ENCODE measurements around the gene CCL15. TPM values are rescaled to one million over a fixed set of nuclear protein-coding genes. Genes with fewer than 3 reads are reported as not detected.
"Not testable (repeated sequence)": the region's sequence is repeated elsewhere in the genome, so short reads cannot be mapped to it uniquely, and the experiment has no call there.

Gene CCL15
- total RNA-seq, 6 experiments from 2014 or later = 11.0 to 19.2 (median 16.2) TPM

DNA sequence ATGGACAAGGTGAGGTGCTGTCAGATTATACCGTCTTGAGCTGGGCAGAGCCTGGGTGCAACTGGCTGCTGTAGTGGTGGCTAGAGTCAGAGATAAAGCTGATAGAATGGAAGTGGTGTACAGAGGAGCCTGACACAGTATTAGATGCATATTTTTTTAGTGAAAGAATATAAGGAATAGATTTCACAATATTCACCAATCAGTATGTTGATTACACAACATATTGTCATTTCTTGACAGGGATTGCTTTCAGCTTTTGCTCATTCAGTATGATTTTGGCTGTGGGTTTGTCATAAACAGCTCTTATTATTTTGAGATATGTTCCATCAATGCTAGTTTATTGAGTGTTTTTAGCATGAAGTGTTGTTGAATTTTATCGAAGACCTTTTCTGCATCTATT lies 18.1 kb upstream of the CCL15 start:
- intact Hi-C loops (cut with DNase I) = loop anchor here in 1 of 2 donors (10.0 kb wide), 1 partner anchor 45 kb away; the partner anchor contains the start of gene CCL18
- Histone ChIP-seq H3K4me1 (no peaks in the 10 kb centered on the region), H3K27ac (no peak overlapping the region), H3K9me3 (no peaks in the 10 kb centered on the region), H3K27me3 (no peaks in the 10 kb centered on the region), H3K4me3 (no peak overlapping the region), H3K36me3 (no peaks in the 10 kb centered on the region)
- ATAC-seq (no peak), DNase-seq (no peak)
- WGBS (ENCODE audit: insufficient coverage, low coverage, low lambda C conversion rate, missing lambda C conversion rate) = 93% methylated on average over 2 of the region's 2 CpGs
- TF ChIP-seq, protein P1, sequence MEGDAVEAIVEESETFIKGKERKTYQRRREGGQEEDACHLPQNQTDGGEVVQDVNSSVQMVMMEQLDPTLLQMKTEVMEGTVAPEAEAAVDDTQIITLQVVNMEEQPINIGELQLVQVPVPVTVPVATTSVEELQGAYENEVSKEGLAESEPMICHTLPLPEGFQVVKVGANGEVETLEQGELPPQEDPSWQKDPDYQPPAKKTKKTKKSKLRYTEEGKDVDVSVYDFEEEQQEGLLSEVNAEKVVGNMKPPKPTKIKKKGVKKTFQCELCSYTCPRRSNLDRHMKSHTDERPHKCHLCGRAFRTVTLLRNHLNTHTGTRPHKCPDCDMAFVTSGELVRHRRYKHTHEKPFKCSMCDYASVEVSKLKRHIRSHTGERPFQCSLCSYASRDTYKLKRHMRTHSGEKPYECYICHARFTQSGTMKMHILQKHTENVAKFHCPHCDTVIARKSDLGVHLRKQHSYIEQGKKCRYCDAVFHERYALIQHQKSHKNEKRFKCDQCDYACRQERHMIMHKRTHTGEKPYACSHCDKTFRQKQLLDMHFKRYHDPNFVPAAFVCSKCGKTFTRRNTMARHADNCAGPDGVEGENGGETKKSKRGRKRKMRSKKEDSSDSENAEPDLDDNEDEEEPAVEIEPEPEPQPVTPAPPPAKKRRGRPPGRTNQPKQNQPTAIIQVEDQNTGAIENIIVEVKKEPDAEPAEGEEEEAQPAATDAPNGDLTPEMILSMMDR (IDR thresholded peaks at IDR 0.05) = no peak
- no peak for TF ChIP-seq POLR2A (IDR thresholded peaks at IDR 0.05)

DNA sequence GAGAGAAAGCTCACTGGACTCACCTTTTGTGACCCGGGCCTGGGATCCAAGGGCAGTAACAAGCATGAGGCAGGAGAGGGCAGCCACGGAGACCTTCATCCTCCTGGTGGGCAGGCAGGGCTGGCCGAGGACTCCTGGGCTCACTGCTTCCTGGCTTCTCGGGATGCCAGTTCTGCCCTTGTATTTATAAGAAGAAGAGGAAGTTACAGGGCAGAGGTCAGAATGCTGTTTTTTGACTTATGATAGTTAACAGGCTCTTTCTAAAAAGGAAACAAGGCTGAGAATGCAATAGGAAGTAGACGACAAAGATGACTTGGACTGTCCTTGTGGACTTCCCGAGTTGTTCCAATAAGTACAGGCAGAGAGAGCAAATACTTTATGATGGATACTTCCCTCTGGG lies 16.4 kb upstream of the CCL15 start, which contains the start of gene CCL23:
Gene CCL23, minus strand, starts transcription at position 174 of the 400 bp plus-strand sequence. Its CDS starts 75 bp downstream, at position 99.
- TF ChIP-seq, protein P1 (IDR thresholded peaks at IDR 0.05) = no peak
- TF ChIP-seq POLR2A (IDR thresholded peaks at IDR 0.05) = no peak
- peak within 1 kb of the TSS in 2 of 3 donors; percentile 19 to 46 for H3K27ac ChIP-seq
- H3K9me3 ChIP-seq = no peaks in the 10 kb centered on the region
- intact Hi-C loops (cut with DNase I) = loop anchor here in 1 of 2 donors (10.0 kb wide), 1 partner anchor 47 kb away; the partner anchor contains the start of gene CCL18
- no peaks in the 10 kb centered on the region for H3K27me3 ChIP-seq
- 47% methylated on average over 4 of the region's 6 CpGs for WGBS (ENCODE audit: insufficient coverage, low coverage, low lambda C conversion rate, missing lambda C conversion rate)
- H3K4me1 ChIP-seq = no peaks in the 10 kb centered on the region
- H3K4me3 ChIP-seq = no peak within 1 kb of the TSS
- H3K36me3 ChIP-seq = no peaks in the 10 kb centered on the region
- DNase-seq = no peak
- peak; percentile 63 to 73 (median 70) for ATAC-seq

DNA sequence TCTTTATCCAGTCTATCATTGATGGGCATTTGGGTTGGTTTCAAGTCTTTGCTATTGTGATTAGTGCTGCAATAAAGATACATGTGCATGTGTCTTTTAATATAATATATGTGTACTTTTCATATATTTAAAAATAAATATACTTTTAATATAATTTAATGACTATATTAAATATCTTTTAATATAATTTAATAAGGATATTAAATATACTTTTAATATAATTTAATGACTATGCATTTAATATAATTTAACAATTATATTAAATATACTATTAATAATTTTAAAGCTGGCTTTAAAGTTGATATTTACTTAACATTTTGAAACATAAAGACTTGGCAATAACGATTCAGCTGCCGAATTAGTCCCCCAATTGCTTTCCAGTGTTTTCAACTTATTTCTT lies 15.2 kb upstream of the CCL15 start:
- 84% methylated on average over 2 of the region's 2 CpGs for WGBS (ENCODE audit: insufficient coverage, low coverage, low lambda C conversion rate, missing lambda C conversion rate)
- intact Hi-C loops (cut with DNase I) = loop anchor here in 1 of 2 donors (10.0 kb wide), 1 partner anchor 48 kb away; the partner anchor contains the start of gene CCL18

DNA sequence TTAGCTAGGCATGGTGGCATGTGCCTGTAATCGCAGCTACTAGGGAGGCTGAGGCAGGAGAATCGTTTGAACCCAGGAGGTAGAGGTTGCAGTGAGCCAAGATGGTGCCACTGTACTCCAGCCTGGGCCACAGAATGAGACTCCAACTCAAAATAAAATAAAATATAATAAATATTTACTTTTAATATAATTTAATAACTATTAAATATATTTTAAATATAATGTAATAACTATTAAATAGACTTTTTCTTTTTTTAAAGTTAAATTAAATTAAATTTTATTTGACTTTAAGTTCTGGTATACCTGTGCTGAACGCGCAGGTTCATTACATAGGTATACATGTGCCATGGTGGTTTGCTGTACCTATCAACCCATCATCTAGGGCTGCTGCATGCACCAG lies 14.5 kb upstream of the CCL15 start:
- intact Hi-C loops (cut with DNase I) = loop anchor here in 1 of 2 donors (10.0 kb wide), 1 partner anchor 49 kb away; the partner anchor contains the start of gene CCL18
- H3K4me1 ChIP-seq, H3K36me3 ChIP-seq, H3K4me3 ChIP-seq, ATAC-seq, H3K27ac ChIP-seq, H3K9me3 ChIP-seq, H3K27me3 ChIP-seq, DNase-seq: not testable (repeated sequence)
- 98% methylated on average over 4 of the region's 4 CpGs for WGBS (ENCODE audit: insufficient coverage, low coverage, low lambda C conversion rate, missing lambda C conversion rate)

More for the DNA sequence above, 15.2 kb upstream of the CCL15 start:
- DNase-seq (no peak), ATAC-seq (no peak)
- no peaks in the 10 kb centered on the region for H3K27me3 ChIP-seq
- no peaks in the 10 kb centered on the region for H3K36me3 ChIP-seq
- no peaks in the 10 kb centered on the region for H3K9me3 ChIP-seq
- no peak overlapping the region for H3K4me3 ChIP-seq
- TF ChIP-seq POLR2A (IDR thresholded peaks at IDR 0.05) = no peak
- TF ChIP-seq, protein P1 (IDR thresholded peaks at IDR 0.05) = no peak
- no peak overlapping the region for H3K27ac ChIP-seq
- no peaks in the 10 kb centered on the region for H3K4me1 ChIP-seq

DNA sequence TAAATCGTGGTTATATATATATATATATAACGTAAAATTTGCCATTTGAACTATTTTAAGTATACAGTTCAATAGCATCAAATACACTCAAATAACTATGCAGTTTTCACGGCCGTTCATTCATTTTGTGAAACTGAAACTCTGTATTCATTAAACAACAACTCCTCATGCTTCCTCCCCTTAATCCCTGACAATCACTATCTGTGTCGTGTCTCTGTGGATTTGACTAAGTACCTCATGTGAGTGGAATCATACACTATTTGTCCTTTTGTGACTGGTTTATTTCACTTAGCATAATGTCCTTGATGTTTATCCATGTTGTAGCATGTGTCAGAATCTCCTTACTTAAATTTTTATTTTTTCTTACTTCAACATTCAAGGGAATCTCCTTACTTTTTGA lies 13.6 kb upstream of the CCL15 start:
- Histone ChIP-seq H3K27ac (no peak overlapping the region), H3K27me3 (no peaks in the 10 kb centered on the region), H3K9me3 (no peaks in the 10 kb centered on the region), H3K36me3 (no peaks in the 10 kb centered on the region), H3K4me1 (no peaks in the 10 kb centered on the region), H3K4me3 (no peak overlapping the region)
- intact Hi-C loops (cut with DNase I) = loop anchor here in 1 of 2 donors (10.0 kb wide), 1 partner anchor 50 kb away; the partner anchor contains the start of gene CCL18
- 63% methylated on average over 5 of the region's 5 CpGs for WGBS (ENCODE audit: insufficient coverage, low coverage, low lambda C conversion rate, missing lambda C conversion rate)
- ATAC-seq (no peak), DNase-seq (no peak)
- TF ChIP-seq, protein P1 (IDR thresholded peaks at IDR 0.05) = no peak
- no peak for TF ChIP-seq POLR2A (IDR thresholded peaks at IDR 0.05)
